NCI-H446 (cell line): ENCODE data around the gene RSRP1.

Experiments
- DNase-seq, 2 experiments: peaks; one replicate each; lab custom pipeline; 2025; lab: John Stamatoyannopoulos, UW

RSRP1 gene

GRCh38 chr1:25219661-25220251, 27.5 kb downstream of the RSRP1 start:
- DNase-seq, result no peak

GRCh38 chr1:25217598-25218232, 29.5 kb downstream of the RSRP1 start:
- no peak for DNase-seq

GRCh38 chr1:25217015-25217414, 30.2 kb downstream of the RSRP1 start:
- DNase-seq, result no peak

GRCh38 chr1:25216123-25216522, 31.1 kb downstream of the RSRP1 start:
- no peak for DNase-seq

- no peak for DNase-seq
Observed at GRCh38 chr1:25212725-25213124, 34.5 kb downstream of the RSRP1 start.

- DNase-seq, result no peak
Observed at GRCh38 chr1:25210728-25211127, 36.5 kb downstream of the RSRP1 start.

- DNase-seq, result no peak
Observed at GRCh38 chr1:25209516-25209915, 37.7 kb downstream of the RSRP1 start.

- DNase-seq, result no peak
Observed at GRCh38 chr1:25208561-25209222, 38.6 kb downstream of the RSRP1 start.

GRCh38 chr1:25208092-25208491, 39.2 kb downstream of the RSRP1 start:
- DNase-seq, result no peak

GRCh38 chr1:25206201-25206600, 41.1 kb downstream of the RSRP1 start:
- DNase-seq, result no peak

GRCh38 chr1:25205786-25206185, 41.5 kb downstream of the RSRP1 start:
- no peak for DNase-seq

- DNase-seq, result peak; percentile 14 to 68
Observed at GRCh38 chr1:25204797-25205480, 42.3 kb downstream of the RSRP1 start.

- no peak for DNase-seq
Observed at GRCh38 chr1:25201006-25201405, 46.2 kb downstream of the RSRP1 start.

GRCh38 chr1:25199819-25200620, 47.2 kb downstream of the RSRP1 start:
- DNase-seq, result no peak

GRCh38 chr1:25198663-25199252, 48.5 kb downstream of the RSRP1 start:
- DNase-seq, result peak in 1 of 2 experiments; percentile 18

GRCh38 chr1:25197982-25198662, 49.1 kb downstream of the RSRP1 start:
- DNase-seq, result no peak

GRCh38 chr1:25197235-25197975, 49.8 kb downstream of the RSRP1 start:
- DNase-seq, result no peak

GRCh38 chr1:25196830-25197229, 50.4 kb downstream of the RSRP1 start:
- no peak for DNase-seq

GRCh38 chr1:25195835-25196234, 51.4 kb downstream of the RSRP1 start:
- no peak for DNase-seq

- DNase-seq, result no peak
Observed at GRCh38 chr1:25194572-25195020, 52.7 kb downstream of the RSRP1 start.
